ENCODE measurements around the gene SLC6A6.

Gene SLC6A6

GRCh38 chr3:14505803-14506500 lies 103.5 kb downstream of the SLC6A6 start:
- Histone ChIP-seq H3K27me3 (no peaks in the 10 kb centered on the region; a peak in 1 of 22 replicates), H3K27ac (no peak overlapping the region), H3K4me2 (no peak overlapping the region), H3K9me3 (replicated peaks in 1 of 11) (peaks cover 12 to 19% (median 15%) of the 10 kb centered on the region in 11 experiments), H3K4me1 (peaks cover 0 to 32% (median 18%) of the 10 kb centered on the region in 10 experiments; a peak in 13 of 20 replicates), H4K20me1 (peaks cover 0 to 17% (median 0%) of the 10 kb centered on the region in 11 experiments; a peak in 2 of 22 replicates), H3K36me3 (no peaks in the 10 kb centered on the region), H3K9ac (no peak overlapping the region), H3K4me3 (no peak overlapping the region)
- TF ChIP-seq Cebpa-rat (IDR thresholded peaks at IDR 0.05), result no peak

- Histone ChIP-seq H3K4me3 (no peak overlapping the region), H3K4me2 (peak overlapping the region in 5 of 11 experiments; percentile 7 to 44 (median 18); a peak in 5 of 22 replicates), H3K27me3 (no peaks in the 10 kb centered on the region; a peak in 1 of 22 replicates), H3K4me1 (peaks cover 0 to 32% (median 18%) of the 10 kb centered on the region in 10 experiments; a peak in 13 of 20 replicates), H3K27ac (no peak overlapping the region), H3K9ac (no peak overlapping the region), H4K20me1 (peaks cover 0 to 25% (median 0%) of the 10 kb centered on the region in 11 experiments; a peak in 2 of 22 replicates), H3K36me3 (no peaks in the 10 kb centered on the region), H3K9me3 (replicated peaks in 1 of 11) (peaks cover 12 to 16% (median 15%) of the 10 kb centered on the region in 11 experiments)
- no peak for TF ChIP-seq Cebpa-rat (IDR thresholded peaks at IDR 0.05)
These were observed 104.4 kb downstream of the SLC6A6 start for GRCh38 chr3:14506626-14507304.

GRCh38 chr3:14507305-14507741 lies 104.9 kb downstream of the SLC6A6 start:
- Histone ChIP-seq H3K27me3 (no peaks in the 10 kb centered on the region; a peak in 1 of 22 replicates), H3K4me1 (peaks cover 0 to 36% (median 18%) of the 10 kb centered on the region in 10 experiments; a peak in 13 of 20 replicates), H3K4me3 (no peak overlapping the region), H3K9me3 (replicated peaks in 1 of 11) (peaks cover 8 to 11% (median 10%) of the 10 kb centered on the region in 11 experiments), H3K4me2 (peak overlapping the region in 5 of 11 experiments; percentile 7 to 44 (median 18); a peak in 5 of 22 replicates), H4K20me1 (peaks cover 0 to 29% (median 0%) of the 10 kb centered on the region in 11 experiments; a peak in 2 of 22 replicates), H3K27ac (no peak overlapping the region), H3K36me3 (no peaks in the 10 kb centered on the region), H3K9ac (no peak overlapping the region)
- TF ChIP-seq Cebpa-rat (IDR thresholded peaks at IDR 0.05), result no peak

- no peak for TF ChIP-seq Cebpa-rat (IDR thresholded peaks at IDR 0.05)
- H3K9me3 ChIP-seq (replicated peaks in 1 of 11), result peaks cover 2 to 5% (median 4%) of the 10 kb centered on the region in 11 experiments; a peak in 21 of 22 replicates
- no peaks in the 10 kb centered on the region for H3K36me3 ChIP-seq
- H3K4me3 ChIP-seq, result no peak overlapping the region
- peaks cover 0 to 29% (median 0%) of the 10 kb centered on the region in 11 experiments; a peak in 2 of 22 replicates for H4K20me1 ChIP-seq
- no peak overlapping the region for H3K27ac ChIP-seq
- H3K4me1 ChIP-seq, result peaks cover 0 to 40% (median 18%) of the 10 kb centered on the region in 10 experiments; a peak in 13 of 20 replicates
- H3K27me3 ChIP-seq, result no peaks in the 10 kb centered on the region; a peak in 1 of 22 replicates
- H3K4me2 ChIP-seq, result peak overlapping the region in 4 of 11 experiments; percentile 44 to 73 (median 66); a peak in 4 of 22 replicates
- H3K9ac ChIP-seq, result no peak overlapping the region
These were observed 105.5 kb downstream of the SLC6A6 start for GRCh38 chr3:14507757-14508504.

- TF ChIP-seq Cebpa-rat (IDR thresholded peaks at IDR 0.05), result no peak
- Histone ChIP-seq H3K9ac (no peak overlapping the region), H3K4me1 (peaks cover 0 to 43% (median 18%) of the 10 kb centered on the region in 10 experiments; a peak in 13 of 20 replicates), H3K27me3 (no peaks in the 10 kb centered on the region; a peak in 1 of 22 replicates), H3K9me3 (replicated peaks in 1 of 11) (no peaks in the 10 kb centered on the region), H3K27ac (no peak overlapping the region), H3K36me3 (no peaks in the 10 kb centered on the region), H4K20me1 (peaks cover 0 to 29% (median 0%) of the 10 kb centered on the region in 11 experiments; a peak in 2 of 22 replicates), H3K4me3 (no peak overlapping the region), H3K4me2 (peak overlapping the region in 6 of 11 experiments; percentile 39 to 76 (median 66); a peak in 6 of 22 replicates)
These were observed 106.1 kb downstream of the SLC6A6 start for GRCh38 chr3:14508505-14508819.

GRCh38 chr3:14508966-14509795 lies 106.8 kb downstream of the SLC6A6 start:
- Histone ChIP-seq H3K4me1 (peaks cover 0 to 45% (median 18%) of the 10 kb centered on the region in 10 experiments; a peak in 13 of 20 replicates), H3K9ac (no peak overlapping the region), H3K27me3 (no peaks in the 10 kb centered on the region; a peak in 1 of 22 replicates), H4K20me1 (peaks cover 0 to 29% (median 0%) of the 10 kb centered on the region in 11 experiments; a peak in 3 of 22 replicates), H3K9me3 (replicated peaks in 1 of 11) (no peaks in the 10 kb centered on the region), H3K4me2 (peak overlapping the region; percentile 38 to 76 (median 64)), H3K36me3 (no peaks in the 10 kb centered on the region), H3K4me3 (no peak overlapping the region), H3K27ac (no peak overlapping the region)
- TF ChIP-seq Cebpa-rat (IDR thresholded peaks at IDR 0.05), result no peak

- Histone ChIP-seq H3K9me3 (replicated peaks in 1 of 11) (no peaks in the 10 kb centered on the region), H3K27me3 (no peaks in the 10 kb centered on the region; a peak in 1 of 22 replicates), H4K20me1 (peaks cover 0 to 29% (median 0%) of the 10 kb centered on the region in 11 experiments; a peak in 3 of 22 replicates), H3K27ac (no peak overlapping the region), H3K4me1 (peaks cover 0 to 45% (median 18%) of the 10 kb centered on the region in 10 experiments; a peak in 13 of 20 replicates), H3K36me3 (no peaks in the 10 kb centered on the region), H3K4me3 (no peak overlapping the region), H3K9ac (no peak overlapping the region), H3K4me2 (peak overlapping the region in 9 of 11 experiments; percentile 39 to 76 (median 64); a peak in 15 of 22 replicates)
- TF ChIP-seq Cebpa-rat (IDR thresholded peaks at IDR 0.05), result no peak
These were observed 107.3 kb downstream of the SLC6A6 start for GRCh38 chr3:14509796-14510100.

All from BLaER1 treated with 17β-estradiol and CSF1 and Interleukin-3, amounts not matched to agents 10 nM and 100 nM (cell line).